HG03432 (cell line): ENCODE results near the gene ANGPTL2.

Experiments
- ATAC-seq: cut with Tn5 transposase; IDR thresholded peaks from one replicate; pipeline ENCODE4 v1.9.1; 2021; ENCODE audit warnings: mild to moderate bottlenecking, moderate library complexity; ENCODE audit not compliant: unreplicated experiment

ANGPTL2 gene

DNA sequence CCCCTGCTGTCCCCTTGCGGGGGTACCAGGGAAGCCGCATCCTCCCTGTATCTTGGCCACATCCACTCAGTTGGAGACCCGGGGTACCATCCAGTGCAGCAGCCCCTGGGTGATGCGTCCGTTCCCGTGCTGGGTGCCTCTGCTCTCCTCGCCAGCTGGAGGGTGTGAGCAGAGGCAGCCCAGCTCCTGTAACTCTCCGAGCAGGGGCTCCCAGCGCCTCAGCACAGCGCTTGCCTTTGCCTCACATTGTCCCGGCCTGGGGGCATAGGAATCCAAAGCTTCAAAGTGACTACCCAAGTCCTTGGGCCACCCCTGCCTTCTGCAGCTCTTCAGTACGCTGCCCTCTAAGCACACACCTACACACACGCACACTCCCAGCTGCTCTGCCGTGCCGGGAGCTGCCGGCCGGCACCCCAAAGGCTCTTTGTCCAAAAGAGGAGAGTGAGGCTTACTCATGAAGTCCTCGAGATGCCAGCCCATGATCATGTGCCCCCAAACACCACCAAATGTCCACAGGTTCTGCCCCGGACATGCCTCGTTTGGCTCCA lies 733 bp downstream of the ANGPTL2 start:
- no peak for ATAC-seq

GRCh38 chr9:127119320-127119709 lies 3.1 kb downstream of the ANGPTL2 start:
- ATAC-seq: no peak

- ATAC-seq: no peak
Observed at GRCh38 chr9:127118597-127119319, 3.7 kb downstream of the ANGPTL2 start.

DNA sequence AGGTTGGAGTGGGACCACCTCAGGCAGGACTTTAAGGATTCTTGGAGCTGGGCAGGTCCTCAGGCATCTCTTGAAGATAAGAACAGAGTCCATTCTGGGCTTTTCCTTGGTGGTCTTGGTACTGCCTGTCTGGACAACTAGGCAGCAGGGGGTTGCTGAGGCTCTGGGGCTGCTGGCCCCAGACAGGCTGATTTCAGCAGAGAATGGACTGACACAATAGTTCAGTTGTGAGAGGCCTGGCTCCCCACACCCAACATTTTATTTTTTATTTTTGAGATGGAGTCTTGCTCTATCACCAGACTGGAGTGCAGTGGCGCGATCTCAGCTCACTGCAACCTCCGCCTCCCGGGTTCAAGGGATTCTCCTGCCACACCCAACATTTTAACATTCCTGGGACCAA lies 4.6 kb downstream of the ANGPTL2 start:
- ATAC-seq: no peak

DNA sequence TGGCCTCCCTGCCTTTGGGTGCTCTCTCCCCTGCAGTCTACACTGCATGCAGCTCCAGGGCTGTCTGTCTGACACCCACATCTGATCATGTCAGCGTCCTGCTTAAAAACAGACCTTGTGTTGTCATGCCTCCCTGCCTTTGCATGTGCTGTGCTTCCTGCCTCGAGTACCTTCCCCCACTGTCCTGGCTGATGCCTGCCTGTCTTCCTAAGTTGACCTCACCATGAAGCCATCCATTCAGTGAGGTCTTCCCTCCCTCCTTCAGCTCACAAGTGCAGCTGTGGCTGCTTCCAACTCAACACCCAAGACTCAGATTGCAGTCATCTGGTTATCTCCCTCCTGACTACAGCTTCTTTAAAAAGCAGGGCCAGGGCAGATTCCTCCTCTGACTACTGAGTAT lies 5.5 kb downstream of the ANGPTL2 start:
- ATAC-seq: no peak

DNA sequence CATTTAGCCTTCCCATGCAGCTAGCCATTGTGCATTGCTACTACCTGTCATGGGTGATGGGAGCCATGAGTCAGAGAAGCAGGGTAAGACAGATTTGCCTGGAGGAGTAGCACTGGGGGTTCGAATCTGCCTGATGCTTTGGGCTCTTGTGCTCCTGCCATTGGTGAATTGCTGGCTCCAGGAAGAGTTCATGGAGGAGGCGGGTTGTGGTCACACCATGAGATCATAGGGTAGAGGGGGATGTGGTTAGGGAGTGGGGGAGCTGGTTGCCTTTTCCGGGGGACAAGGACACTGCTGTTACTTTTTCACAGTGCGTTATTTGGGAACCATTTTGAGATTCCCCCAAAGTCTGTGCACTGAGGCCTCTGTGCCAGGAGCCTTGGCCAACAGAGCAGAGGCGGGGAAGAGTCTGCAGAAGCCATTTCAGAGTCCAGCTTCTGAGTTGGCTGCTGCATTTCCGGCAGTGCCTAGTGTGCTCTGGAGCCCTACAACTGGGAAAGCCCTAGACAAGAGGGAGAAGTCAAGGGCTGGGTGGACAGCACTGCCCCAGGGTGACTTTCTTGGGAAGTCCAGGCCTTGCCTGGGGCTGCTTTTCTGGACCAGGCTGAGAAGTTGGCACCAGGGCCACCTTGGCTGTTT lies 6.2 kb downstream of the ANGPTL2 start:
- ATAC-seq: no peak

DNA sequence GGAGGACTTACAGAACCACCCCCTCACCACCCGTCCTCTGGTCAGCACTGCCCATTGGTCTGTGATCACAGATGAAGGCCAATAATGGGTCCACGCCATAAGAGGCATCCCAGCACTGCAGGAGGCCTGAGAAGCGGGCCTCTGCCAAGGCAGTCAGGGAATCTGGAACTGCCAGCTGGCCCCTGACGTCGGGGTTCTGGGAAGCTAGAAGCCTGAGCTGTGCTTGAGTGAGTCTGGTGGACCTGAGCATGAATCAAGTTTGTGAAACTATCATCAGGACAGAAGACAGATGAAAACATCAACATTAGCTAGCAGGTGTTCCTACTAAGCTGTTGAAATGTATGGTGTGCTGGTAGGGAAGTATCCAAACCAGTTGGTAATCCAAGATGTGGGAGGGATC lies 7.8 kb downstream of the ANGPTL2 start:
- ATAC-seq: no peak

GRCh38 chr9:127113191-127113972 lies 9.1 kb downstream of the ANGPTL2 start:
- ATAC-seq: no peak

DNA sequence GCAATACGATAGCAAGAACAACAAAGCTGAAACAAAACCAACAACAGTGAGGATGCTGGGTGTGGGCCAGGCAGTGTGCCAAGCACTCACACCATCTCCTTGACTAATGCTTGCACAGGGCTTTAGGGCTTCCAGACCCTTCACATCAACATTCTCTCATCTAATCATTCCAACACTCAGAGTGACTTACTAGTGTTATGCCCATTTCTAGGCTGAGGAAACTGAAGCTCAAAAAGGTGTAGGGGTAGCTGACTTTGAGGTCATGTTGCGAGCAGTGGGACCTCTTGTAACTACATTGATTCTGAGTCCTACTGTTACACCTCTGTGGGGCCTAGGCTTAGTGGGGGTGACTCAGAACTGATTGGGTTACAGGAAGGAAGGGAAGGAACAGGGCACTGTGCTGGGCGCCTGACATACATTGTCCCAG lies 9.7 kb downstream of the ANGPTL2 start:
- ATAC-seq: no peak

- no peak for ATAC-seq
Observed at GRCh38 chr9:127112056-127112455, 10.4 kb downstream of the ANGPTL2 start.

- ATAC-seq: no peak
Observed at GRCh38 chr9:127109212-127109711, 13.2 kb downstream of the ANGPTL2 start.

- no peak for ATAC-seq
Observed at GRCh38 chr9:127107929-127108876, 14.2 kb downstream of the ANGPTL2 start.

GRCh38 chr9:127107171-127107928 lies 15.1 kb downstream of the ANGPTL2 start:
- ATAC-seq: no peak

- no peak for ATAC-seq
Observed at GRCh38 chr9:127106466-127106855, 16.0 kb downstream of the ANGPTL2 start.

DNA sequence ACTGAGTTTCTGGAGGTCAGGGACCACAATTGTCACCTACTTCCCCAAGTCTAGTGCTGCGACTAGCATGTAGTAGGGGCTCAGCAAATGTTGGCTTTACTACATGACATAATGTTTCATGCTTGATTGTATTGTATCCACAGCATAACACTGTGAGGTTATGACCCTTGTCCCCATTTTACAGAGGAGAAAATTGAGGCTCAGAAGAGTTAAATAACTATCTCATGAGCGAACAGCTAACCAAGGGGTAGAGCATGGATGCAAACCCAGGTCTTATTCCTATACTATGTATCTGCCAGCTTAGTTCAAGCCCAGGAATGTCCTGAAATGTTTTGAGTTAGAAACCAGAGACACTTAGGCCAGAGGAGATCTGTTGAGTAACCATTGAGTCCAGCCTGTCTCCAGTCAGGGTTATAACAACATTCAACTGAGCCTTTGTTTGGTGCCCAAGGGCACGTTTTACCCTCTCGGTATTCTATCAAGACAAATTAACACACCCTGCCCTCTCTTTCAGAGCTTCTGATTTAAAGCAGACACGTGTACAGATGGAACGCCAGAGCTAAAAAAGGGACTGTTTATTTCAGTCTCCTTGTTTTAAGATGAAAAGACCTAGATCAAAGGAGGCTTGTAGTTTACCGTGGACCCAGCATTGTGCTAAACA lies 16.5 kb downstream of the ANGPTL2 start:
- ATAC-seq: no peak

- no peak for ATAC-seq
Observed at GRCh38 chr9:127104581-127105311, 17.7 kb downstream of the ANGPTL2 start.

GRCh38 chr9:127102788-127103187 lies 19.6 kb downstream of the ANGPTL2 start:
- ATAC-seq: no peak

DNA sequence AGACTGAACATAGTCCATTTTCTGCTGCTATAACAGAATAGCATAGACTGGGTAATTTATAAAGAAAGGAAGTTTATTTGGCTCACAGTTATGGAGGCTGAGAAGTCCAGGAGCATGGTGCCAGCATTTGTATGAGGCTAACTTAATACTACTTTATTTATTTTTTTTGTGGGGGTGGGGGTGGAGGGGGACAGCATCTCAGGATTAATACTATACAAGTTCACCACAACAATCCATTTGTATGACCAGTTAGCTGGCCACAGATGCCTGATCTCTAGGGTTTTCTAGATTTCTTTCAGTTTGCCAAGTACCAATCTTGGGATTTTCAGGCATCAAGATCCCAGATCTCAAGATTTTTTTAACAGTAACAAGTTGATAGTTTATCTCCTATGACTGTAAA lies 20.3 kb downstream of the ANGPTL2 start:
- ATAC-seq: no peak
